Tibial nerve (tissue), 4 donors: Measurements from ENCODE around the gene SLPI.

Source experiments
- EP300 ChIP-seq, 2 donors: sonication (generic); formaldehyde crosslinking; IDR thresholded peaks; one replicate each; pipeline ENCODE4 v1.6.1; 2017; ENCODE audit warnings: antibody characterized with exemption in 2 of 2, mild to moderate bottlenecking in 1 of 2
- POLR2A ChIP-seq, 2 donors: fragments of 450-650 bp; IDR thresholded peaks; one replicate each; pipeline ENCODE4 v1.6.1; 2017; ENCODE audit warnings: antibody characterized with exemption in 2 of 2, mild to moderate bottlenecking in 2 of 2, moderate library complexity in 2 of 2
- TF ChIP-seq, protein P1 (sequence below), 5 experiments: fragments of 200-600 bp in 3 of 5; fragments of 450-650 bp in 2 of 5; sonication (generic) in 3 of 5; IDR thresholded peaks; one replicate each; pipeline ENCODE4 v1.5.1; 2016 to 2019; ENCODE audit warnings: antibody characterized with exemption in 5 of 5, mild to moderate bottlenecking in 3 of 5, moderate library complexity in 2 of 5

DNA sequence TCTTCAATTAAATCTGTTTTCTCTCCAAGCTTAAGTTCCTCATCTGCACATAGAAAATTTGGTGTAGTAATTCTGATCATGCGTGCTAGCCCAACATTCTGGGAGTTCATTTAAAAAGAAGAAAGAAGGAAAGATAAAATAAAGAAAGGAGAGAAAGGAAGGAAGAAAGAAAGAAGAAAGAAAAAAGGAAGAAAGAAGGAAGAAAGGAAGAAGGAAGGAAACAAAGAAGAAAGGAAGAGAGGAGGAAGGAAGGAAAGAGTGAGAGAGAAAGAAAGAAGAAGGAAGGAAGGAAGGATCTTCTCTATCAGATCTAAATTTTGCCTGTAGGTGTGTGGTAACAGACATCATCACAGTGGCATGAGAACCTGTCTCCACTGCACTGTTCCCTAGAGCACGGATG, 16.2 kb downstream of the SLPI start:
- TF ChIP-seq POLR2A (IDR thresholded peaks at IDR 0.05) (no peak), EP300 (IDR thresholded peaks at IDR 0.05) (no peak)
- TF ChIP-seq, protein P1, sequence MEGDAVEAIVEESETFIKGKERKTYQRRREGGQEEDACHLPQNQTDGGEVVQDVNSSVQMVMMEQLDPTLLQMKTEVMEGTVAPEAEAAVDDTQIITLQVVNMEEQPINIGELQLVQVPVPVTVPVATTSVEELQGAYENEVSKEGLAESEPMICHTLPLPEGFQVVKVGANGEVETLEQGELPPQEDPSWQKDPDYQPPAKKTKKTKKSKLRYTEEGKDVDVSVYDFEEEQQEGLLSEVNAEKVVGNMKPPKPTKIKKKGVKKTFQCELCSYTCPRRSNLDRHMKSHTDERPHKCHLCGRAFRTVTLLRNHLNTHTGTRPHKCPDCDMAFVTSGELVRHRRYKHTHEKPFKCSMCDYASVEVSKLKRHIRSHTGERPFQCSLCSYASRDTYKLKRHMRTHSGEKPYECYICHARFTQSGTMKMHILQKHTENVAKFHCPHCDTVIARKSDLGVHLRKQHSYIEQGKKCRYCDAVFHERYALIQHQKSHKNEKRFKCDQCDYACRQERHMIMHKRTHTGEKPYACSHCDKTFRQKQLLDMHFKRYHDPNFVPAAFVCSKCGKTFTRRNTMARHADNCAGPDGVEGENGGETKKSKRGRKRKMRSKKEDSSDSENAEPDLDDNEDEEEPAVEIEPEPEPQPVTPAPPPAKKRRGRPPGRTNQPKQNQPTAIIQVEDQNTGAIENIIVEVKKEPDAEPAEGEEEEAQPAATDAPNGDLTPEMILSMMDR (IDR thresholded peaks at IDR 0.05): no peak
